Effector memory CD4-positive, alpha-beta T cell (primary cell): ENCODE results near the gene EXOC4.

Experiments
- DNase-seq, 3 donors: peaks; one replicate each; pipeline ENCODE4 v3.0.0-alpha.2; 2020
- H3K27ac ChIP-seq: 2 replicates; pipeline ENCODE4 v1.7.0; 2013; ENCODE audit warnings: mild to moderate bottlenecking, low read length, moderate library complexity; ENCODE audit not compliant: insufficient read depth, poor library complexity, severe bottlenecking
- H3K27me3 ChIP-seq: replicated peaks from 2 replicates; pipeline ENCODE4 v1.7.0; 2013; ENCODE audit warnings: mild to moderate bottlenecking, low read length; ENCODE audit not compliant: insufficient read depth, control insufficient read depth, poor library complexity, severe bottlenecking
- H3K36me3 ChIP-seq: 2 replicates; pipeline ENCODE4 v1.7.0; 2013; ENCODE audit warnings: mild to moderate bottlenecking, low read length, moderate library complexity; ENCODE audit not compliant: control insufficient read depth, insufficient read depth
- H3K4me1 ChIP-seq: 2 replicates; pipeline ENCODE4 v1.7.0; 2013; ENCODE audit warnings: low read length, mild to moderate bottlenecking; ENCODE audit not compliant: control insufficient read depth, insufficient read depth, poor library complexity, severe bottlenecking
- H3K4me3 ChIP-seq: 2 replicates; pipeline ENCODE4 v1.7.0; 2013; ENCODE audit warnings: low read length, low read depth, mild to moderate bottlenecking; ENCODE audit not compliant: insufficient read depth, poor library complexity, severe bottlenecking
- H3K9me3 ChIP-seq: 2 replicates; pipeline ENCODE4 v1.7.0; 2013; ENCODE audit warnings: mild to moderate bottlenecking, low read length, moderate library complexity; ENCODE audit not compliant: control insufficient read depth

The EXOC4 gene

GRCh38 chr7:133724148-133724547 lies 471.3 kb downstream of the EXOC4 start:
- DNase-seq: no peak
- no peak overlapping the region for H3K27ac ChIP-seq
- no peaks in the 10 kb centered on the region for H3K4me1 ChIP-seq
- no peaks in the 10 kb centered on the region for H3K9me3 ChIP-seq
- H3K27me3 ChIP-seq: no peaks in the 10 kb centered on the region
- no peaks in the 10 kb centered on the region for H3K36me3 ChIP-seq
- no peak overlapping the region for H3K4me3 ChIP-seq

GRCh38 chr7:133724694-133725093 lies 471.8 kb downstream of the EXOC4 start:
- DNase-seq: no peak
- Histone ChIP-seq H3K27me3 (no peaks in the 10 kb centered on the region), H3K4me3 (no peak overlapping the region), H3K36me3 (no peaks in the 10 kb centered on the region), H3K27ac (no peak overlapping the region), H3K4me1 (no peaks in the 10 kb centered on the region), H3K9me3 (no peaks in the 10 kb centered on the region)

- Histone ChIP-seq H3K4me1 (no peaks in the 10 kb centered on the region), H3K4me3 (no peak overlapping the region), H3K9me3 (no peaks in the 10 kb centered on the region), H3K27me3 (no peaks in the 10 kb centered on the region), H3K36me3 (no peaks in the 10 kb centered on the region), H3K27ac (no peak overlapping the region)
- DNase-seq: no peak
Observed at GRCh38 chr7:133727476-133728214, 474.8 kb downstream of the EXOC4 start.

- no peaks in the 10 kb centered on the region for H3K4me1 ChIP-seq
- no peak overlapping the region for H3K4me3 ChIP-seq
- H3K36me3 ChIP-seq: no peaks in the 10 kb centered on the region
- H3K27ac ChIP-seq: no peak overlapping the region
- H3K9me3 ChIP-seq: no peaks in the 10 kb centered on the region
- no peaks in the 10 kb centered on the region for H3K27me3 ChIP-seq
- DNase-seq: no peak
Observed at GRCh38 chr7:133730360-133730759, 477.5 kb downstream of the EXOC4 start.

GRCh38 chr7:133733401-133733800 lies 480.5 kb downstream of the EXOC4 start:
- DNase-seq: no peak

GRCh38 chr7:133735222-133735621 lies 482.3 kb downstream of the EXOC4 start:
- no peak overlapping the region for H3K27ac ChIP-seq
- no peak overlapping the region for H3K4me3 ChIP-seq
- H3K27me3 ChIP-seq: no peaks in the 10 kb centered on the region
- H3K4me1 ChIP-seq: no peaks in the 10 kb centered on the region
- DNase-seq: no peak
- no peaks in the 10 kb centered on the region for H3K9me3 ChIP-seq
- H3K36me3 ChIP-seq: no peaks in the 10 kb centered on the region

More at GRCh38 chr7:133733401-133733800, 480.5 kb downstream of the EXOC4 start:
- no peaks in the 10 kb centered on the region for H3K4me1 ChIP-seq
- no peaks in the 10 kb centered on the region for H3K36me3 ChIP-seq
- H3K27ac ChIP-seq: no peak overlapping the region
- H3K4me3 ChIP-seq: no peak overlapping the region
- H3K27me3 ChIP-seq: no peaks in the 10 kb centered on the region
- H3K9me3 ChIP-seq: no peaks in the 10 kb centered on the region

- Histone ChIP-seq H3K4me3 (no peak overlapping the region), H3K4me1 (no peaks in the 10 kb centered on the region), H3K36me3 (no peaks in the 10 kb centered on the region), H3K9me3 (no peaks in the 10 kb centered on the region), H3K27me3 (no peaks in the 10 kb centered on the region), H3K27ac (no peak overlapping the region)
- DNase-seq: no peak
Observed at GRCh38 chr7:133739817-133740216, 486.9 kb downstream of the EXOC4 start.

- Histone ChIP-seq H3K27ac (no peak overlapping the region), H3K9me3 (no peaks in the 10 kb centered on the region), H3K36me3 (no peaks in the 10 kb centered on the region), H3K27me3 (no peaks in the 10 kb centered on the region), H3K4me1 (no peaks in the 10 kb centered on the region), H3K4me3 (no peak overlapping the region)
- no peak for DNase-seq
Observed at GRCh38 chr7:133741078-133741477, 488.2 kb downstream of the EXOC4 start.

- H3K27me3 ChIP-seq: no peaks in the 10 kb centered on the region
- no peak overlapping the region for H3K4me3 ChIP-seq
- no peaks in the 10 kb centered on the region for H3K4me1 ChIP-seq
- no peaks in the 10 kb centered on the region for H3K9me3 ChIP-seq
- no peaks in the 10 kb centered on the region for H3K36me3 ChIP-seq
- H3K27ac ChIP-seq: no peak overlapping the region
- no peak for DNase-seq
Observed at GRCh38 chr7:133741703-133742102, 488.8 kb downstream of the EXOC4 start.

- Histone ChIP-seq H3K27ac (no peak overlapping the region), H3K36me3 (no peaks in the 10 kb centered on the region), H3K4me3 (no peak overlapping the region), H3K4me1 (no peaks in the 10 kb centered on the region), H3K9me3 (no peaks in the 10 kb centered on the region), H3K27me3 (no peaks in the 10 kb centered on the region)
- DNase-seq: no peak
Observed at GRCh38 chr7:133742709-133743538, 490.0 kb downstream of the EXOC4 start.
